ENCODE data around the gene HDAC3.

The HDAC3 gene

GRCh38 chr5:141663506-141663905 lies 26.9 kb upstream of the HDAC3 start:
- DNase-seq, result peak in 1 of 10 donors; percentile 35
- intact Hi-C loops (cut with DNase I), result no loop called here

DNA sequence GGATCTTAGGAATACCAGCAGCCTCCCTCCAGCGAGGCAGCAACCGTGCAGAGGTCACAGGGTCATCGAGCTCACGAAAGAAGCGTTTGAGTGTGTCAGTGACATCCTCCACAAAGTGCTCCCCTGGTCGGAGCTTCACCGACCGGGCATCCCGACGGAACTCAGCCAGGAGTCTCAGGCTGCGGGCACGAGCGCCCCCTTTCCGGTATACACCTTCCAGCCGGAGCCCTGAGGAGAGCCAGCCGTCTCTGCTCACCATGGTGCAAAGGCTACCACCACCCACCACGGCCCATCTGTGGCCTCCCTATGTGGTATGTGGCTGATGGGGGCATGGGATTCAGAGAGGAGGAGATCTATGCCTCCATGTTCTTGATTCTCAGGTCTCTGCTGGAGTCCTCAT lies 25.4 kb upstream of the HDAC3 start:
- DNase-seq, result no peak
- intact Hi-C loops (cut with DNase I), result no loop called here

- DNase-seq, result peak in 1 of 10 donors; percentile 28
Observed at GRCh38 chr5:141657937-141658545, 21.4 kb upstream of the HDAC3 start.

GRCh38 chr5:141657404-141657803 lies 20.8 kb upstream of the HDAC3 start:
- no peak for DNase-seq
- intact Hi-C loops (cut with DNase I), result no loop called here

More at GRCh38 chr5:141657937-141658545, 21.4 kb upstream of the HDAC3 start:
- intact Hi-C loops (cut with DNase I), result no loop called here

DNA sequence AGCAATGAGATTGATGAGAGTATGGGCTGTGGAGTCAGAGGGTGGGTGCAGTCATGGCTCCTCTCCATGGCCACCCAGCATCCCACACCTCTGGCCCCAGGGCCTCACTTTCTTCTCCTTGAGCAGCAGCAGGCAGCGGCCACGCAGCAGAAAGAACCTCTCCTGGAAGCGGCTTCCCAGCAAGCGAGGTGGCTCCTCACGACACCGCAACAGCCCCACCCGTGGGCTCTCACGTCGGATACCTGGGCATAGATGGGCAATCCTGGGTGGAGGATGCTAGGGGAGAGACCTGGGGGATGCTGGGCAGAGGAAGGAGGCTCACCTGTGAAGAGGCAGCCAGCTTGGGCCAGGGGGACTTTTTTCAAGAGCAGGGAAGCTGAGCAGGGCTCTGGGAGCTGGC lies 19.7 kb upstream of the HDAC3 start:
- intact Hi-C loops (cut with DNase I), result no loop called here
- DNase-seq, result peak in 2 of 10 donors; percentile 57 to 59

DNA sequence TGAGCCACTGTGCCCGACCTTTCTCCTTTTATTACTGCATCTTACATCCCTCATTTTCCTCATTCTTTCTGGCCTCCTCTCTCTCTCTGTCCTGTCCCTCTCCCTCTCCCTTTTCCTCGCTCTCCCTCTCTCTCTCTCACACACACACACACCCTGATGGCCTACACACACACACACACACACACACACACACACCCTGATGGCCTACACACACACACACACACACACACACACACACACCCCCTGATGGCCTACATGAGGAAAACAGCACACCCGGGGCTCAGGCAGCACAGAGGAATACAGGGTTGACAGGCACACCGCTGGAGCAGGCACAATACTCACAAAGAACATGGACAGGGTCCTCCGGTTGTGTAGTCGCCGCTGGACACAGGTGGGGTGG lies 18.4 kb upstream of the HDAC3 start:
- peak in 1 of 10 donors; percentile 37 for DNase-seq
- intact Hi-C loops (cut with DNase I), result no loop called here

DNA sequence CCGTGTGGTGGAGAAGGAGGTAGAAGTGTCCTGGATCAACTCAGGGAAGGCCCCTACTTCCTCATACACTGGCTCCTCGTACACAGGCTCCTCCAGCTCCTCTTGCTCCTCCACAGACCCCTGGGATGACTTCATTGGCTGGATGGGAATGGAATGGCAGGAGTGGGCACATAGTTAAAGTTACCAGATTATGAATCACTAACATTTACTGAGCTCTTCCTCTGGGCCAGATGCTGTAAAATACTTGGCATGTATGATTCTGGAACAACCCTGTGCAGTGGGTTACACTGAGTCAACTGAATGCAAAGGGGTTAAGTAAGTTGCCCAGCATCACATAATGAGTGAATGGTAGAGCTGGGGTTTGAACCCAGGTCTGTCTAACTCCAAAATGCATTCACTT lies 17.6 kb upstream of the HDAC3 start:
- DNase-seq, result no peak
- intact Hi-C loops (cut with DNase I), result no loop called here

DNA sequence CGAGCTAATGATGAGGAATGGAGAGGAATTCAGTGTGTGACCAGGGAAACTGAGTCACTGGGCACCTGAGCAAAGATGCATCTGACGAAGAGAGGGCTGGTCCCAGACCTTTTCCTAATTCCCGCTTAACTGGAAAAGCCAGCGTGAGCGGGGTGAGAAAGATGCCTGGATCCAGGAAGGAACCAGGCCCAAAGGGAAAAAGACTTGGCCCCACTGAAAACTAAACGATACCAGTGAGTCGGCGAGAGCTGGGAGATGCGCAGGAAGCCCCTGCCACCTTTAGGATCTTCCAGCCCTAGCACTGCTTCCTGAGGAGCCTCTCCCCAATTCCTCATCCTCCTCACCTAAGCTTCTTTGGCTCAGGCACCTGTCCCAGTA lies 15.1 kb upstream of the HDAC3 start:
- peak in 1 of 10 donors; percentile 65 for DNase-seq
- intact Hi-C loops (cut with DNase I), result no loop called here

DNA sequence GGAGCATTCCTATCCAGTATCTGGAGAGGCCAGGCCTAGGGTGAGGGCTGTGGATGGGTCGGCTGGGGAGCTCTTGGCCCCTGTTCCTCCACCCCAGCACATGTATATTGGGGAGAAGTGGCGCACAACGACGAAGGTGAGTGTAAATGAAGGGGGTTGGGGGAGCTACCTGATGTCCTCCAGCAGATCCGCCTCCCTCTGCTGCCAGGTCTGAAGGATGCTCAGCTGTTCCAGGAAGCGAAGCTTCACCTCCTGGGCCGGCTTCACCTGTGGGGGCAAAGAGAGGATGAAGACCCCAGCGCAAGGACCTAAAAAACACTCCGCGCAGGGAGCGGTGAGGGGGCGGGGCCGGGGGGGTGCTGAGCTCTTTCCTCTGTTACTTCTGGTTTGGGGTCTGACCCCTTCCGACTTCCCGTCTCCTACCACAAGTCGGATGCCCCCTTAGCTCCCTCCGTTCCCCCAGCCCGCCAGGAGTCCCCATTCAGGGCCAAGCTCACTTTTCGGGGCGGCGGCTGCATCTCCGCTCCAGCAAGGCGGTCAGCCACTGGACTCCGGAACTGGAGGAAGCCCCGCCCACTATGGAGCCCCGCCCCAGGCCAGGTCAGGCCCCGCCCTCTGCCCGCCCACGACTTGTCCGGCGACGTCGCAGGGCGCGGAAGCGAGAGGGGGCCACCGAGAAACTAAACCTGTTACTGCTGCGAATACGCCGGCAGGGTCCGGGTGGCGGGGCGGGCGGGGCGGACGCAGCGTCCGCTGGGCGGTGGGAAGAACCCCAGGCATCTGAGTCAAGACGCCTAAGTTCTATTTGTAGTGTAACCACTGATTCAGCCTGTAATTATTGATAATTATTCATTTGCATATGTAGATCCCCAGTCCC lies 14.4 kb upstream of the HDAC3 start, which contains the start of gene FCHSD1:
Gene FCHSD1, minus strand, starts transcription at position 568 of the 877 bp plus-strand sequence. Its CDS starts 50 bp downstream, at position 518.
- intact Hi-C loops (cut with DNase I), result no loop called here
- DNase-seq, result peak; percentile 62 to 97 (median 86)

- intact Hi-C loops (cut with DNase I), result no loop called here
- DNase-seq, result no peak
Observed at GRCh38 chr5:141649972-141650371, 13.3 kb upstream of the HDAC3 start.

DNA sequence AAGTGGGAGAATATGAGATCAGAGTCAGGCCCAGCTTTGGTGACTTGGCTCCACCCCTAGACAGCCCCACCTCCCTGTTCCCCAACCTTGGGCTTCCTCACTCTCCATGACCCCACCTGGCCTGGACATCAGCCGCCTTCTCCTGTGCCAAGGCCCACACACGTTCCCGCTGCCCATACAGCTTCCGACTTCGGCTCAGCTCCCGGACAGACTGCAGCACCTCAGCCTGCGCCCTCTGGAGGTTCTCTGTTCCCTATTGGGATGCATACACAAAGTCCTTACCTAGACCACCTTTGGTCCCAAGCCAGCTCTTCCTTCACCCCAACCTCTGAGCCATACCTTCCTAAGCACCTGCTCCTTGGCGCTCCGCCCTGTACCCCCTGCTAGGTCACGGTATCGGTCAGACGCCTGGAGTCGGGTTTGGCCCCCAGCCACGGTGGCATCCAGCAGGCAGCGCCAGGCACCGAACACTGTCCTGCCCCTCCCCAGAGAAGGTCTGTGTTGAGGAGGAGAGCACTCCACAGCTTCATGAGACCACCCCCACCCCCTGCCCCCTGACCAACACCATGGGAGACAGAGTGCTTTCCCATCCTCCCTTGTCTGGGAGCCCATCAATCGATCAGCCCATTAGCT lies 12.5 kb upstream of the HDAC3 start:
- DNase-seq, result peak in 2 of 10 donors; percentile 32 to 84
- intact Hi-C loops (cut with DNase I), result no loop called here

DNA sequence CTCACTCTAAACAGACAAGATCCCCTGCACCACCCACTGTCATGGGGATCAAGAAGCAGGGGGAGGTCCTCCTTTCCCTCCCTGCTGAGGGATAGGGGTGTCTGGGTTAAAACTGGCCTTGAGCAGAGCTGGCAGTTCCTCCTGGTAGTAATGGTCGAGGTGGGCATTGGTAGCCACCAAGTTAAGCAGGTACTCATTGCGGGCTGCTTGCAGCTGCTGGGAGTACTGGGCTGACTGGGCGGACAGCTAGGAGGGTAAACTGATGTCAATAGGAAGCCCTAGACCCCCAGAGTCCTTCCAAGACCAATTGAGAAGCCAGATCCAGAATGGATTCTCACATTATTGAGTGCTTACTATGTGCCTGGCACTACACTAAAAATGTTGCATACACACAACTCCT lies 11.2 kb upstream of the HDAC3 start:
- peak in 1 of 10 donors; percentile 42 for DNase-seq
- intact Hi-C loops (cut with DNase I), result no loop called here

GRCh38 chr5:141647242-141647641 lies 10.6 kb upstream of the HDAC3 start:
- intact Hi-C loops (cut with DNase I), result no loop called here
- peak in 1 of 10 donors; percentile 63 for DNase-seq

DNA sequence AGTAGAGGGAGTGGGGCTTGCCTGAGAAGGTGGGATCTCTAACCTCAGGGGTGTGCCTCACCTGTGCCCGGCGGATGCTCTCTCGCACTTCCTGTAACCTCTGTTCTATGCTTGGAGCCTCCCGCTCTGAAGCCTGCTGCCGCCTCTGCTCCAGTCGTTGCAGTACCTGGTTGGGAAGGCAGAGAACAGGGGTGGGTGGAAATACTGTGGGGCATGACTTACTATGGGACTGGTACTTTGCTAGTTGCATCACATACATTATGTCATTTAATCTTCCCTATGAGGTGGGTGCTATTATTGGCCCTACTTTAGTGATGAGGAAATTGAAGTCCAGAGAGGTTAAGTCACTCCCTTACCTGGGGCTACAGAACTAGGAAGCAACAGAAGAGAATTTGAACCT lies 9.4 kb upstream of the HDAC3 start:
- intact Hi-C loops (cut with DNase I), result no loop called here
- DNase-seq, result peak in 1 of 10 donors; percentile 24

DNA sequence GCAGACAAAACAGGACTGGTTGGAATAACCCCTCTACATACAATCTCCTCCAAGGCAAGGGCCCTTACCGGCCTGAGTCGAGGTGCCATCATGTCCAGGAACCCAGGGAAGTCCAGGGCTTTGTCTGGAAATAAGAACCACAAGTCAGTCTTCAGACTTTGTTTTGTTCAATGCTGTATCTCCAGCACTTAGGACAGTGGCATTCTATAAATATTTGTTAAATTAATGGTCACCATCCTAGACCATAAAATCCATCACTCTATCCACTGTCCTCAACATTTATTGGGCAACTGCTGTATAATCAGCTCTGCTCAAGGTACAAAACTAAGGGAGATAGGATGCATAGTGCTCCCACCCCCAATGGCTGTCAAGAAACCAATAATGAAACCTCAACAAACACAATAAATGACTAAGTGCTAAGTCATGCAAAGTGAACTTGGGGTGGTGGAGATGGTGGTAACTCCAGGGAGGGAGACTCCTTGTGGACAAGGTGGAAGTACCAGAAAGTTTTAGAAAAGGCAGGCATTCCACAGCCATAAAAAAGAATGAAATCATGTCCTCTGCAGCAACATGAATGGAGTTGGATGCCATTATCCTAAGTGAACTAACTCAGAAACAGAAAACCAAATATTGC lies 5.1 kb upstream of the HDAC3 start:
- intact Hi-C loops (cut with DNase I), result no loop called here
- no peak for DNase-seq

GRCh38 chr5:141640698-141641097 lies 4.0 kb upstream of the HDAC3 start:
- DNase-seq, result no peak

GRCh38 chr5:141640051-141640415 lies 3.4 kb upstream of the HDAC3 start:
- DNase-seq, result no peak
- intact Hi-C loops (cut with DNase I), result no loop called here

More at GRCh38 chr5:141640698-141641097, 4.0 kb upstream of the HDAC3 start:
- intact Hi-C loops (cut with DNase I), result no loop called here

DNA sequence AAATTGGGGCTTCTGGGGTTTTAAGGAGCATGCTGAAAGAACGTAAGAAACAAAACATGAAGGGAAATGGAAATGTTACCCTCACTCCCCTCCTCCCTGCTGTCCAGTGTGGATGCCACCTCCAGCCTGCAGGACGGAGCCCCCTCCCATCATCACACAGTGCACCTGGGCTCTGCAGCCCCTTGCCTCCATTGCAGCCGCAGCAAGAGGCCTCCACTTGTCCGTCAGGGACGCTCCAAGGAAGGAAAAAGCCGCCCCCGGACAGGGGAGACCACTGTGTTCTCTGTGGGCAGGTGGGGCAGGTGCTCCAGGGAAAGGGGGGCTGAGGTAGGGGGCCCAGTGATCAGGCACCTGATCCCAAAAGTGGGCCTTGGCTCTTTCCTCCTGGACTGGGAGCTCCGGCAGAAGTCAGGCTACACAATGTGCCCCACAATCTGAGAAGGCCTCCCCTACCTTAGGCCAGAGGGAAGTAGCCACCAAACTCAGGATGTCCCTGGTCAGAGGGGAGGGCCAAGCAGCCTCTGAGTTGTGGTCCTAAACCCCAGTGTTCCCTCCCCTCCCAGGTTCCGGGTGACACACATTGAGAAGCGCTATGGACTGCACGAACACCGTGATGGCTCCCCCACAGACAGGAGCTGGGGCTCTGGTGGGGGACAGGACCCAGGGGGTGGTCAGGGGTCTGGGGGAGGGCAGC lies 2.9 kb upstream of the HDAC3 start:
- no peak for DNase-seq
- intact Hi-C loops (cut with DNase I), result no loop called here

DNA sequence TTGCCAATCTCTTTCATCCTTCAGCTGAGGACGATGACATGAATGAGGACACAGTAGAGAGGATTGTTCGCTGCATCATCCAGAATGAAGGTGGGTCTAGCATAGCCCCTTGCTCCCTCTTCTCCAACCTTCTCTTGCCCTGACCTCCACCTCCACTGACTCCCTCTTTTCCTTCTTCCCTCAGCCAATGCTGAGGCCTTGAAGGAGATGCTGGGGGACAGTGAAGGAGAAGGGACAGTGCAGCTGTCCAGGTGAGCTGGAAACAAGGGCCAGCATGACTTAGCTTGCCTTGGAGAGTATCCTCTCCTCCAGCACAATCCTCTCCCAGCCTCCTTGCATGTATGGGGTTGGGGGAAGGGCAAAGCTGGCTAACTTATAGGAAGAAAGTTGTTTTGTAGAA lies 2.1 kb upstream of the HDAC3 start:
- DNase-seq, result no peak

GRCh38 chr5:141637767-141638419 lies 1.2 kb upstream of the HDAC3 start:
- intact Hi-C loops (cut with DNase I), result loop anchor here (2.0 kb wide), 1 partner anchor 19 kb away; the partner anchor contains the start of gene DIAPH1
- DNase-seq, result peak in 5 of 10 donors; percentile 12 to 78 (median 24)

More for the DNA sequence above, 2.1 kb upstream of the HDAC3 start:
- intact Hi-C loops (cut with DNase I), result no loop called here

All from posterior cingulate gyrus (tissue), 11 donors.